GM11168 (cell line): ENCODE measurements around the gene IGHMBP2.
"Not testable (repeated sequence)": the region's sequence is repeated elsewhere in the genome, so short reads cannot be mapped to it uniquely, and the experiment has no call there.

Source experiments
- in situ Hi-C: fragments of 300-500 bp; cut with MboI; formaldehyde crosslinking; loops from one replicate; pipeline ENCODE4 v1.12.0; 2022; ENCODE audit warnings: low sequenced_read_pairs; ENCODE audit not compliant: unreplicated experiment

Gene IGHMBP2

GRCh38 chr11:68903288-68904247 lies at the start of gene IGHMBP2, which contains the start of gene MRPL21:
Gene IGHMBP2, plus strand, starts transcription at chr11:68903891. Its CDS starts 62 bp downstream, at chr11:68903953.
Gene MRPL21, minus strand, starts transcription at chr11:68903832. Its CDS starts 22 bp downstream, at chr11:68903810.
- in situ Hi-C loops: no loop called here

DNA sequence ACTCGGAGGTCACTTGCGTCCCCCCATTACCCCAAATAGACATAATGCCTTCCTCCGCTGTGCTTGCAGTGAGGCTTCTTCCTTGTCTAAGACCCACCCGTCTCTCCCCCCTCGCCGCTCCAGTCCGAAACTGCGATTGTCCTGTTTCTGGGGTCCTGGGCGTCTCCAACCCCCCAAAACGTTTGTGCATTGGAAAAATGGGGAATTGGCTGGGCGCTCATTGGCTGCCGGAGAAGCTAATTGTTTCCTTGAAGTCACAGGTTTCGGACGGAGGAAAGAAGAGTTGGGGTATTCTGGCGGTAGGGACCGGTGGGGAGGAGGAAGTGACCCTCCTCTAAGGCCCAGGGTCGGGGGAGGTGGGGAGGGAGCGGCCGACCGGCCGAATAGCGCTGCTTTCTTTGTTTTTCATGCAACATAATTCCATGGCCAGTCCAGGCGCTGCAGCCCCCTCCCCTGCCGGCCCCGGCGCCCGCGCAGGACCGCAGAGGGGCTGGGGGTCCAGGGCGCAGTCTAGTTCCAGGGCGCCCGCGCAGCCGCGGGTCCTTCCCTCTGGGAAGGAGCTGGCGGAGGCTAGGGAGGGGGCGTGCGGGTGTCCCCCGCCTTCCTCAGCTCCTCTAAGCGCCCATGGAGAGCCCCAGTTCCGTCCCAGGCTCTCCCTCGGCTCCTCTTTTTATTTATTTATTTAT lies 49.3 kb upstream of the IGHMBP2 start:
- in situ Hi-C loops: no loop called here

DNA sequence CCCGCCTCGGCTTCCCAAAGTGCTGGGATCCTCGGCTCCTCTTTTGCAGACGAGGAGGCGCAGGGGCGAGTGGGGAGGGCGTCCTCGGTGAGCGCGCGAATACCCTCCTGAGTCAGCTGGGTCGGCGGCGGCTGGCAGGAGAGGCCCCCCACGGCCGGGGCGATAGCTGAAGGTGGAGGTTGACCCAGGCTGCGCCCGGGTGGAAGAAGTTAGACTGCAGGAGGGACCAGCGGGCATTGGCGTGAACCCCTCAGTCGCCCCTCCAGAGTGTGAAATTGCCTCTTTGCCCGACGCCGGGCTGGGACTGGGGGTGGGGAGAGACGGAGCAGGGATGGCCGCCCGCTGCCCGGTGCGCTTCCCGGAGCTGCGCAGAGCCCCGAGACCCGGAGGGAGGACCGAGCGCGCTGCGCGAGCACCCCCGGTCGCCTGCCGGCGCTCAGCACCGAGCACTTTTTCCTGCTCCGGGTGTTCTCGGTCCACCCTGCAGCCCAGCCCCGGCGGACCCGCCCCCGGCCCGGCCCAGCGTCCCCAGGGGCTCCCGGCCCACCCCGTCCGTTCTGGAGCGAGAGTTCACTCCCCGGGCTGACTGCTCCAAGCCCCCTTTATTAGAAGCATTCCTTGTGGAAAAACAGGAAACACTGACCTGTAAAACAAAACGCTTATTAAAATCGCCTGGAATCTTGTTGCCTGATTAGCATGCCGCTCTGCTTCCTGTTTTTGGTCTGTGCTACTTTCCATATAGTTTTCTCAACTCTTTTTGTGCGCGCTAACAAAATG lies 48.3 kb upstream of the IGHMBP2 start:
- in situ Hi-C loops: no loop called here

- in situ Hi-C loops: not testable (repeated sequence)
Measured at GRCh38 chr11:68856425-68857030, 47.2 kb upstream of the IGHMBP2 start.

DNA sequence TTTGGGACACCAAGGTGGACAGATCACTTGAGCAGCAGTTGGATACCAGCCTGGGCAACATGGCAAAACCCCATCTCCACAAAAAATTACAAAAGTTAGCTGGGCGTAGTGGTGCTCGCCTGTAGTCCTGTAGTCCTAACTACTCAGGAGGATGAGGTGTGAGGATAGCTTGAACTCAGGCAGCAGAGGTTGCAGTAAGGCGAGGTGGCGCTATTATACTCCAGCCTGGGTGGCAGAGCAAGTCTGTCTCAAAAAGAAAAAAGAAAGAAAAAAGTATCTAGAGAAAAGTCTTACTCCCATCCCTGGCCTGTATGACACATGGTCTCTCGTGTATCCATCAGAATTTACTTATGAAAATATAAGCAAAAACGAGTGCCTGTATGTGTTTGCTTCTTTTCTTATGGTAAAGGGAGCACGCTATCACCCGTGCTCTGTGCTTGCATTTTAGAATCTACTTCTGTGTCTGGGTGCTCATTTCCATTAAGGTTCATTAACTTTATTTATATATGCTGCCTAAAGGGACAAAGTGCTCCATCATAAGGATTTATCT lies 46.6 kb upstream of the IGHMBP2 start:
- in situ Hi-C loops: no loop called here

DNA sequence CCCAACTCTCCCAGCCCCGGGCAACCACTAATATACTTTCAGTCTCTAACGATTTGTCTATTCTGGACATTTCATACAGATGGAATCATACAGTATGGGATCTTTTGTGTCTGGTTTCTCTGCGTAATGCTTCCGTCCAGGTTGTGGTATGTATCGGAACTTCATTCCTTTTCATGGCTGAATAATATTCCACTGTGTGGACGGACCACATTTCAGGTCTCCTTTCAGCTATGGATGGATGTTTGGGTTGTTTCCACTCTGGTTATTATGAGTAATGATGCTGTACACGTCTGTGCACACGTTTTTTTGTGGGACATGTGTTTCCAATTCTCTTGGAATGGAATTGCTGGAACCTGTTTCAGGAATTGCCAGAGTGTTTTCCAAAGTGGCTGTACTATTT lies 44.6 kb upstream of the IGHMBP2 start:
- in situ Hi-C loops: no loop called here

- in situ Hi-C loops: no loop called here
Measured at GRCh38 chr11:68862421-68862820, 41.3 kb upstream of the IGHMBP2 start.

DNA sequence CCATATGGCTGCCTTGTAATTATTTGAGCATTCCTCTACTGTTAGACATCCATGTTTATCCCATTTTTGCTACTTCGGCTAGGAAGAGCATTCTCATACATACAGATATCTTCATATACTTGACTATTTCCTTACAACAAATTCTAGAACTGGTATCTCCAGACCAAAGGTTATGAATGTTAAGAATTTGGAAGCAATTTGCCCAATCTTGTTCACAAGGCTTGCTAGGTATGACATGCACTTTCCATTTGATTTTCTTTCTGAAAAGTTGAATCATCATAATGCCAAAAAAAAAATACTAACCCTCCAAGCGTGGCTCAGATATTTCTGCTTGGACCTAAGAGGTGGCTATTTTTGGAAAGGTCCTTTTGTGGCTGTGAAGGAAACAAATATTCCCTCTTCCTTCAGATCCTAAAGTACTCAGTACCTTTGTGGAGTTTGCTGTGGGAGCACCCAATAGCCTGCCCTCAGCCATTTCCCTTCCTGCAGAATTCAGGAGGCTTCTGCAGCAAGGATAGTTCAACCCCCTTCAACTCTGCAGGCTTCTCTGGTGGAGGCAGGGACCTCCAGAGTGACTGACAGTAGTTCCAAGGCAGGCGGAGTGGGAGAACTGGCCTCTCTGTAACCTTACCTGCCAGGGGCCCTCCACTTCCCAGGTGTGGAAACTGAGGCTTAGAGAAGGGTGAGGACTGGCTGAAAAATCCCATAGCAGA lies 40.0 kb upstream of the IGHMBP2 start:
- in situ Hi-C loops: no loop called here

DNA sequence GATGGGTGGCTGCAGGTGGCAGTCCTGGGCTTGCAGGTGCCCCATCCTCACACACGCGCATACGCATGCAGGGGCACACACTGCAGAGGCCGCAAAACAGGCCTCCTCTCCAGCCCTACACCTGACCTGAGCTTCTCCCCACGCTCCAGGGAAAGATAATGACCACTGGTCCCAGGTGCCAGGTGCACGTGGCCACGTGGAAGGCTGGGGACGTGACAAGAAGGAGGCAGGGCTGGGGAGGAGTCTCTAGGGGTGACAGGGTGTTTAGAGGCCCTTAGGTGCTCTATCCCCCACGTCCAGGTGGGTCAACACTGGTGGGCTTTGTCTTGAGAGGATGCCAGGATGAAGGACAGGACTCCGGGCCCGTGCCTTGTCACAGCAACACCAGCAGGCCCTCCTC lies 38.5 kb upstream of the IGHMBP2 start:
- in situ Hi-C loops: no loop called here

DNA sequence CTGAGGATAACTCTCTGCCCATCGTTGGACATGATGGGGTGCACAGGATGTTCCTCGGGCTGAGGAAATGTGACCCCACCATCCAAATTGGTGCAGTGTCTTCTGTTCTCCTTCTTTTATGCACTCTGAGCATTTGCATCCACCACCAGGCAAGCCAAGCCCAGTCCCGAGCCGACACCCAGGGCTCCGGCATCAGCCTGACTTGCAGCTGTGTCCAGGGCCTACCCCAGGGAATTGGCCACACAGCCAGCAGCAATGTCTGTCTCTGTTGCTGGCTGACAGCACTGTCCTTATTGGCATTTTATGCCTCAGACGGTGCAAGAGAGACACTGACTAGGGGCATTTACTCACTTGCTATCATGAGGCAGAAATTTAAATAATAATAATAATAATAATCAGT lies 36.6 kb upstream of the IGHMBP2 start:
- in situ Hi-C loops: no loop called here

DNA sequence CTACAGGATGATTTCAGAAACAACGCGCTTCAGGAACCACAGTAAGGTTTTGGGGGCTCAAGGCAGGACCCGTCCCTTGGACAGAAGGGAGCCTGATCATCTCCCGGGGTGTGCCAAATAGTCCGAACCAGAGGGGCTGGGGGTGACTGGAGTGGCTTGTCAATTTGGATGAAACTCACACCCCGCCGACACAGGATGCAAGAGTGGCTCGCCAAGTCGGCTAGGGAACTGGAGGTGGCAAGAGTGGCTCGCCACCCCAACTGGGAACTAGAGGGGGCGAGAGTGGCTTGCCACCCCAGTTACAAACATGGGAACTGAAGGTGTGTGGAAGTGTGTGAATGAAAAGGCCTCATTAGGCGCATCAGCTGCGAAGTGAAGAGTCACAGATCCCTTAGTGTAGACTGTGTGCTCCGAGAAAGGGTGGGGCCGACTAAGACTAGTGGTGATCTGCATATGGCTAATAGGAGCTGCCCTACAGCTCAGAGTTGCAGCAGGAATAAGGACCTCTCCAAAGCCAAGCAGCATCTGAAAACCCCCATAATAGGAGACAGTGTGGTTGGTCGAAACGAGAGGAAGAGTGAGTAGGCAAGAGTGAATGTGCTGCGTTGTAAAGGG lies 35.4 kb upstream of the IGHMBP2 start:
- in situ Hi-C loops: no loop called here

DNA sequence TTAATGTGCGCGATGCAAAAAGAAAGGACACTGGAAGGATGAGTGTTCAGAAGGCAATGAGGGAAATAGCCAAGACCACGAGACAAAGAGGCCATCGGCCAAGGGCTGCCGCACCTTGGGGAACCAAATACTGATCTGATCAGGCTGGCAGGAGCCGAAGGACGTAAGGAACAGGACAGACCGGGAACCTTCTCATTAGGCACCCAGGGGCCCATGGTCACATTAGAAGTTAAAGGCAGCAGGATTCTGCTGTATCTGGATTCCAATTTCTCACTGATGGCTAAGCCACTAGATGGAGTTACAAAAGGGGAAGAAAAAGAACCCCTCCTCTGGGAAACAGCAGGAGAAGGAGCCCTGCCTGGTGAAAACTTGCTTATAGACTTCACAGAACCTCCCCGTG lies 33.2 kb upstream of the IGHMBP2 start:
- in situ Hi-C loops: no loop called here

DNA sequence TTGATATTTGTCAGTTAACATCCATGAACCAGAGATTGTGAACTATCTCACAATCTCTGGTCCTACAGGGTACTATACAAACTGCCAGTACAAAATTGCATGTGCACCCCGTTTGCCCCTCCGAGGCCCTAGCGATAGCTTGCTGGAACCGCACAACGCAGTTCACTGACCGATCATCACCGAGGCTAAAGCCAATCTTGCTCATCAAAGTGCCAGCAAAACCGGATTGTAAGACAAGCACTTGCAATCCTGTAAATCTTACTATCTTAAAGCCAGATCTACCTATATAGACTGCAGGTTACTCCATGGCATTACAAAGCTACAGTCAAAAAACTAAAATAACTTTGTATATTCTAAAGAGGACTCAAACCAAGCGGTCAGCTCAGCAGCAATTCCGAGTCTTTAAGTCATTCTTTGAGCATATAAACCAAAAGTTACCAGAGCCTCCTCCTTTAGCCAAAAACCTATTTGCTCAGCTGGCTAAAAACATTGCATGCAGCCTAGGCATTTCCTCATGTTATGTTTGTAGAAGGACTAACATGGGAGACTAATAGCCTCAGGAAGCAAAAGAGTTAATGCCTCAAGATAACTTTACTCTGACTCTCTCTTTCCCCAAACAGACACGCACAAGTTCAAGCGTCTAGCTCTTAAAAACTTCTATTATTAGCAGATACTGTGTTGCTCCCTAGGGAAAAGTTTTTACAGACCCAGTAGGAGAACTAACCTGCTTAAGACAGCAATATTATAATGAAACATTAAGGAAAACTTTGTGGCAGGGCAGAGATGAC lies 31.3 kb upstream of the IGHMBP2 start:
- in situ Hi-C loops: no loop called here

GRCh38 chr11:68878022-68878421 lies 25.7 kb upstream of the IGHMBP2 start:
- in situ Hi-C loops: no loop called here

GRCh38 chr11:68880851-68881250 lies 22.8 kb upstream of the IGHMBP2 start:
- in situ Hi-C loops: no loop called here

- in situ Hi-C loops: no loop called here
Measured at GRCh38 chr11:68881320-68881719, 22.4 kb upstream of the IGHMBP2 start.

DNA sequence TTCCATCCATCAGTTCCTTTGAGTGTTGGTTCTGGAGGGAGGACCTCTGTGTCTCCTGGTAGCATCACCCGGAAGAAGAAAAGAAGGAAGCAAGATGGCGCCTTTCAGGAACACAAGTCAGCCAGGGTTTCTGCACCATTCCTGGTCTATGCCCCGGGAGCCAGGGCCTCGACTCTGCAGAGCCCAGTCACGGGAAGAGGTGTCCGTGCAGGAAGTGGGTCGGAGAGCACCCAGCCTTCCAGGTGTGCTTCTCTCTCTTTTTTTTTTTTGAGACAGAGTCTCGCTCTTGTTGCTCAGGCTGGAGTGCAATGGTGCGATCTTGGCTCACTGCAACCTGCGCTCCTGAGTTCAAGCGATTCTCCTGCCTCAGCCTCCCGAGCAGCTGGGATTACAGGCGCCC lies 21.3 kb upstream of the IGHMBP2 start:
- in situ Hi-C loops: no loop called here

DNA sequence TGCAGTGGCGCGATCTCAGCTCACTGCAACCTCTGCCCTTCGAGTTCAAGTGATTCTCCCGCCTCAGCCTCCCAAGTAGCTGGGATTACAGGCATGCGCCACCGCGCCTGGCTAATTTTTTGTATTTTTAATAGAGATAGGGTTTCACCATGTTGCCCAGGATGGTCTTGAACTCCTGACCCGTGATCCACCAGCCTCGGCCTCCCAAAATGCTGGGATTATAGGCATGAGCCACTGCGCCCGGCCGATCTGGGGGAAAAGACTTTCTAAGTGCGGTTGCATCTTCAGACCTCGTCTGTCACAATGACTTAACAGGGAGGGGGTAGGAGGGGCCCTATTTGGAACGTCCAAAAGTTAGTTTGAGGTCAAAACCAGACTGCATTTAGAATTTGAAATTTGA lies 18.9 kb upstream of the IGHMBP2 start:
- in situ Hi-C loops: not testable (repeated sequence)
